NCI-H1417 (cell line): ENCODE data around the gene XYLB.
"Not testable (repeated sequence)": the region's sequence is repeated elsewhere in the genome, so short reads cannot be mapped to it uniquely, and the experiment has no call there.

Experiments used
- DNase-seq, 3 experiments: peaks; one replicate each; lab custom pipeline; 2025; lab: John Stamatoyannopoulos, UW

Gene XYLB

DNA sequence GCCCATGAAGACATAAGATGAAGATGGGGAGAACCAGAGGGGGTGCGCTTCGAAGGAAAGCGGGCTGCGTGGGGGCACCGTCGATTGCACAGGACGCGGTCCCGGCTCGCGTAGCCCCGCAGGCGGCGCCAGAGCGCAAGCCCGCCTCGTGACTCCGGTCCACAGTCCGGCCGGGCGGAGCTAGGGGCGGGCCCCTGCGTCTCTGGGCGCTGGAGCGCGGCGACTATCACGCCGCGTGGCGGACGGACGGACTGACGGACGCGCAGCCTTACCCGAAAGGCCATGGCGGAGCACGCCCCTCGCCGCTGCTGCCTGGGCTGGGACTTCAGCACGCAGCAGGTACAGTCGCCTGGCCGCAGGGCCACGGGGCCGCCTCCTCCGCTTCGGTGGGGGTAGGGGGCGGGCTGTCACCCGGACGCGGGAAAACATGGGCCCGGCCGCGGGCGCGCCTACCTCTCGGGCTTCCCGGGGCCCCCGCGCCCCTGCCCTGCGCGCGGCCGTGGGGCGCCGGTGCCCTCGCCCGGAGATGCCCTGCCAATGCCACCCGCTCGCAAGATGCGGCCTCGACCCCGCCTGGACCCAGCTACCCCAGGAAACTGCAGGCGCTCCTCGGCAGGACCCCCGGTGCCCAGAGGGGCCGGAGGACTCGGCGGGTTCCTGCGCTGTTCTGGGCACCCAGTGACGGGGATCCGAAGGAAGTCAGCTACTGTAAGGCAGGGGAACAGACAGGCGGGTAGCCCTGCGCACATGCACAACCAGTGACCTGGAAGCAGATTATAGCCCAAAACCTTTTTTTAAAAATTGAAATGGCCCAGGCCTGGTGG, at the start of gene XYLB:
Gene XYLB (plus strand): TSS at position 199 of the 824 bp plus-strand sequence. CDS start 84 bp downstream, at position 283.
- peak; percentile 56 to 79 (median 77) for DNase-seq

DNA sequence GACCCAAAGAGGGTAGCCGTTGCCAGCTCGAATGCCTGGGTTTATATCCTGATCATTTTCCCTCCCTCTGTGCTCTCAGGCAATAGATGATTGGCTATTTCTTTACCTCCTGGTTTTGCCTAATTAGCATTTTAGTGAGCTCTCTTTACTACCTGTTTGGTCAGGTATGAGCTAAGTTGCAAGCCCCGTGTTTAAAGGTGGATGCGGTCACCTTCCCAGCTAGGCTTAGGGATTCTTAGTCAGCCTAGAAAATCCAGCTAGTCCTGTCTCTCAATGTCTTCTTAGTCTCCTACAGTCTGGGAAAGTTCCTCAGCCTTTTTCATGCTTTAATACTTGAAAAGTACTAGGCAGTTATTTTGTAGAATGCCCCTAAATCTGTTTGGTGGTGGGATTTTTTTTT, 49.5 kb upstream of the XYLB start:
- not testable (repeated sequence) for DNase-seq

DNA sequence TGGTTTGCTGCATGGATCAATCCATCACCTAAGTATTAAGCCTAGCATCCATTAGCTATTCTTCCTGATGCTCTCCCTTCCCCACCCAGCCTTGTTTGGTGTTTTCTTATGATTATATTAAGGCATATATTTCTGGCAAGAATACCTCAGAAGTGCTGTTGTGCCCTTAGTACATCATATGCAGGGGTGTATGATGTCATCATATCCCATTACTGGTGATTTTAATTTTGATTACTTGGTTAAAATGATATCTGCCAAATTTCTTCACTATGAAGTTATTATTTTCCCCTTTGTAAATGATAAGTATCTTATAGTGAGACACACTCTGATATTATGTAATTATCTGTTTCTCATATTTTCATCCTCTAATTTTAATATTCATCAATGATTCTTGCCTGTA, 49.0 kb upstream of the XYLB start:
- DNase-seq = no peak

DNA sequence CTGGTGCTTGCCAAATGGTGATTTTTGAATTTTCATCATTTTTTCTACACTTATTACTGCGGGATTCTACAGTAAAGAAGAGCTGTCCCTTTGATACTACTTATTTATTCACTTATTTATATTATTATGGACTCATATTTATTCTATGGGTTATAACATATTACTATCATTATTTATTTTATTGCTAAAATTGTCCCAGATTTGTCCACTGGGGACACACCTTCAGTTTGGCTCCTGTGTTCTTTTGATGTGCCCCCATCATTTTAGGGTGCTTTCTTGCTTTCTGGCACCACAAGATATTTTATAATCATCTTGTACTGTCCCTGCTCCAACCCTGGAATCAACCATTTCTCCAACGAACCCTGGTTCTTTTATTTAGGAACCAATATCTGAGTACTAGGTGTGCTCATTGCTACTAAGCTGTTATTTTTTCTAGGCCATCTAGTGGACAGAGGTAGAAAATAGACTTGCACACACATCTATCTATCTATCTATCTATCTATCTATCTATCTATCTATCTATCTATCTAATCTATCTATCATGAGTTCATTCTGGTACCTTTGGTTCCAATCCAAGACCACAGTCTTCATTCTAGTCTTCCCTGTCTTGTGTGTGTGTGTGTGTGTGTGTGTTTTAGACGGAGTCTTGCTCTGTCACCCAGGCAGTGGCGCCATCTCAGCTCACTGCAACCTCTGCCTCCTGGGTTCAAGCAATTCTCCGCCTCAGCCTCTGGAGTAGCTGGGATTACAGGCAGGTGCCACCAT, 48.5 kb upstream of the XYLB start:
- DNase-seq = peak in 1 of 3 experiments; percentile 3

DNA sequence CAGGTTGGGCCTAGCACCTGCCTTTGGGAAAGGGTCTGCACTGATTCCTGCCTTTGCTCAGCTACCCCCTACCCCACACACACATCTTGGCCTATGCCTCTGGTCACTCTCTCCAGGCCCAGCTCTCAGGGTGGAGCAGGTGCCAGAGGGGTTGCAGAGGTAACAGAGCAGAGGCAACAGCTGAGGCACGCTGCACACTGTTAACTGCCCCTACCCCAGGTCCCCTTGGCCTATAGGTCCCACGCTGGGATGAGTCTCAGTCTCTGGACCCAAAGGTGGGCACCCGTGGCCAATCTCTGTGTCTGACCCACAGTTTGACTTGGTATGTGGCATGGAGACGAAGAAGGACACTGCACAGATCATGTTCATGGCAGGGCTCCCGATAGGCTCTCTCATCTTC, 39.6 kb upstream of the XYLB start:
- no peak for DNase-seq

DNA sequence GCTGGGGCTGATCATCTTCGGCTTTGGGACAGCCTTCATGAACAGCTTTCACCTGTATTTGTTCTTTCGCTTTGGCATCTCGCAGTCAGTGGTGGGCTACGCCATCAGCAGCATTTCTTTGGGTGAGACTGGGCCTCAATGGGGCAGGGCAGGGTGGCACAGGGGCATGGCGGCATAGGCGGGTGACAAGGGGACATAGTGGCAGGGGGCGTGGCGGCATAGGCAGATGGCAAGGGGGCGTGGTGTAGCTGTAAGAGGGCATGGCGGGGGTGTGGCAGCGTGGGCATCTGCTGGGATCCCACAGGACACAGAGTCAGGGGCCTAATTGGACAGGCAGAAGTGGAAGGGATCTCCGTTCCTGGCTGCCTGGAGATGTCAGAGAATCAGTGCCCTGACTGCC, 39.0 kb upstream of the XYLB start:
- no peak for DNase-seq

DNA sequence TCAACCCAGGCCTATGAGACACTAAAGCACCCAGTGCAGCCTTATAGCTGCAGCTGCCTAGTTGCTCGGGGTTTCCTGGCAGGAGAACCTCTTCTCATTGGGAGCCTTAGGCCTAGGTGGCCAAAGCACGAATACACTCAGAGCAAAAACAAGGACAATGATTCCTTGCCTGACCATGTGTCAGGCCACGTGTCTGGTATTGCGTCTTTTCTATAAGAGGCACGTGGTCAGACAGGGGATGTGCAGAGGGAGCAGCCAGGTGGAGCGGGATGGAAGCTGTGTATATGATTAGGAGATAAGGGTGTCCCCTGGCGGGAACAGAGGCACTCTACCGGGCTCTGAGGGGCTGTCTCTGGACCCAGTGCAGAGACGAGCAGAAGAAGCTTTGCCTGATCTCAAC, 38.1 kb upstream of the XYLB start:
- no peak for DNase-seq

DNA sequence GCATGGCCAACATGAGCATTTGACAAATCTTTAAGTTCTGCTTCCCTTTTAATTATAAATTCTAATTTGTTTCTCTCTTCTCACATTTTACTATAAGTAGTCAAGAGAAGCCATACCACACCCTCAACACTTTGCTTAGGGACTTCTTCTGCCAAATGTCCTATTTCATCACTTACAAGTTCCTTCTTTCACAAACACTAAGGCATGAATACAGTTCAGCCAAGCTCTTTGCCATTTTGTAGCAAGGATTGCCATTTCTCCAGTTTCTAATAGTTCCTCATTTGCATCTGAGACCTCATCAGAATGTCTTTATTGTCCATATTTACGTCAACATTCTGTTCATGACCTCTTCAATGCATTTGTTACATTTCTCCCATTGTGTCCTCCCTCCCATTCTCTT, 35.1 kb upstream of the XYLB start:
- no peak for DNase-seq

DNA sequence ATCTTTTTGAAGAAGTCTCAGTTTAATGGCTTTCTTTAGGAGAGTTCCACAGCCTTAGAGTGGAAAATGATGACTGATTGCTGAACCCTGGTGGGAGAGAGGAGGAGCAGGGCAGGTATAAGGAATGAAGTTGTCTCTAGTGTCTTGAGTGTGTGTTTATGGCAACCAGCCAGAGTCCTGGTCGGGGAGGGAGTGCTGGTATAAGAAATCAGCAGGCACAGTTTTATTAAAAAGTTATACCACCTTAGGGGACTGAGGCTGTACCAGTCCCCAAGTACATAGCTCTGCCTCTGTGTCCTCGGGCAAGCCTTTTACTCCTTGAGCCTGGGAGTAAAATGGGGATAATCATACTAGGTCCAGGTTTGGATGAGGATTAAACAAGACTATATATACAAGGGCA, 34.6 kb upstream of the XYLB start:
- no peak for DNase-seq

DNA sequence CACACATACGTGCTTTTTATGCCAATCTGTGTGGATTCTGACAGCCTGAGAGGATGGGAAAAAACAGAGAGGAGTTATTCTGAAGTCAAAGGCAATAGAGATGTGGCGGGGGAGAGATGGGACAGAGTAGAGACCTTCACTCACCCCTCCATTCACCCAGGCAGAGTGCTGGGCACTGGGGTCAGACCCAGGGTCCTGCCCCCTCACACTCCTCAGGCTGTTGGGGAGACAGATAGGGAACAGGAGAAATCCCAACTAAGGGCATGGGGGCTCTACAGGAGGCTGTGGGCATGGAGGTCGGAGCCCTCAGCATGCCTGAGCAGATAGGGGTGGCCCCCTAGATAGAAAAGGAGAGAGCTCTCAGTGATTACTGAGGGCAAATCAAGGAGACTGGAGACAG, 34.2 kb upstream of the XYLB start:
- DNase-seq = no peak

DNA sequence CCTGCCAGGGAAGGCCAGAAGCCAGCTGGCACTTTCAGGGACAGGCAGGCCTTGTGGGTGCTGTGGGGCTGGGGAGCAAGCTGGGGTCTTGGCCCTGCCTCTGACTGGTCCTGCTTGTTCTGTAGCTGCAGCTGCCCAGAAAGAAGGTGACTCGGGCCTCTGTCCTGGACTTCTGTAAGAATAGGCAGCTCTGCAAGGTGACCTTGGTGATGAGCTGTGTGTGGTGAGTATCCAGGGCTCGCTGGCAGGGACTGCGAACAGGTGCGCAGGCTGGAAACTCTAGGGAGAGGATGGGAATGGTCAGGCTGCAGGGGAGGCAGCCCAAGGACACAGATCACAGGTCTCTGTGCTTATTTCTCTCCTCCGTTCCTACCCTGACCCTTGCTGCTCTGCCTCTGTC, 33.3 kb upstream of the XYLB start:
- no peak for DNase-seq

DNA sequence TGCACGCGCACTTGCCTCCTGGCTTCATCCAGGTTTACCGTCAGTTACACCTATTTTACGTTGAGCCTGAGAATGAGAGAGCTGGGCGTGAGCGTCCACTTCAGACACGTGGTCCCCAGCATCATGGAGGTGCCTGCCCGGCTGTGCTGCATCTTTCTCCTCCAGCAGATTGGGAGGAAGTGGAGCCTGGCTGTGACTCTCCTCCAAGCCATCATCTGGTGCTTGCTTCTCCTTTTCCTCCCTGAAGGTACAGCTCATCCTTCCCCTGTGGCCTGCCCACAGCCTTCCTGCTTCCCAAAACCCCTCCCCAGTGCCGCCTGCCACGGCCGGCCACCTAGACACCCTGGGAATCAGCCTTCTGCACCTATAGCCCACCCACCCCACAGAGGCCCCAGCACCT, 32.9 kb upstream of the XYLB start:
- DNase-seq = no peak

DNA sequence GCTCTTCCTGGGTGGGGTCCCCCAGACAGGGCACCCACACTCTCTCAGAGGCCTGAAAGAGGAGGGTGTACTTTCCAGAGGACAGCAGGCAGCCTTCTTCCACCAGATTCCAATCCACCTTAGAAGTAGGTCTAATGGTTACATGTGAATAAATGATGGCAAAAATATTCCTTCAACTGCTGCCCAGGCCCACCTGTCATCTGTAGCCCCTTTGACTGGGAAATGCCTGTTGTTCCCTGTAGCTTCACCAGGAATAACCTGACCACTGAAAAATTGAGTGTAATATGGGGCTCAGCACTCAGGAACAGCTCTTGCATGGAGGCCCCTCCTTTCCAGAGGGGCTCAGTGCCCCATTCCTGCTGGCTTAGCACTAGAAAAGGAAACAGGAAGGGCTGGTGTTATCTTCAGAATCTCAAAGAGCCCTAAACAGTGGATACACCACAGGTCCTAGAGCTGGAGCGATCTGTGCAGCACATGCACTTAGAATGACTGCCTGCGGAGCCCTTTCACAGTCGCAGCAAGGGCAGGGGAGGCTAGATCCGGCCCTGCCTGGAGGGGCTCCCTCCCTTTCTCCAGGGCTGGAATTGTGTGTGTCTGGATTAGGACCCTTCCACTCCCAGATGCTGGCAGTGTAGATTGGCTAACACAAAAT, 32.3 kb upstream of the XYLB start:
- DNase-seq = no peak

DNA sequence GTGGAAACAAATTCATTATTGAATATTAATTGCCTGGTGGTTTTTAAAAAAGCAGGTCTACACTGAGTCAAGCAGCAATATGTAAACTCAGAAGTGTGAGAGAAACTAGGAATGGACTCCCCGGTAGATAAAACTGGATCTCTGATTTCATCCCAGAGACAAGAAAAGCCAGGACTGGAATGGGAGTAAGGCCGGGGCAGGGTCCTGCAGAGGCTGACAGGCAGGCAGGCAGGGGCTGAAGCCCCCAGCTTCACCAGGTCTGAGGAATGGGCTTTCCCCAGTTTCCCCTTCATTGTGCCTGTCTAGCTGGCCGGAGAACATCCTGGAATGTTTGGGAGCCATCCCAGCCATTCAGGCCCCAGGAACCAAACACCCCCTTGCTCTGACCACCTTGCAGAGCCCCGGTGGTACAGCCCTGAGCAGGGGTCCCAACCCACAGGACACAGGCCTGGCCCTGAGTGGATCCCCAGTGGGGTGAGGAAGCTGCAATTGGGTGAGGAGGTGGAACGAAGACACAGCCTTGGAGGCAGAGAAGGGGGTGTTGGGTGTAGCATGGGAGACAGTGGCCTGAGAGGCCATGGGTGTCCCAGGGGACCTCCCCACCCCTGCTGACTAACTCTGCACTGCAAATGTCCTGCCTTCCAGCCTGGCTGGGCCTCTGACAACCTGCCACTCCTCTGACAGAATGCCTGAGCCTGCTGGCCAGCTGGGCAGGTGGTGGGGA, 31.7 kb upstream of the XYLB start:
- no peak for DNase-seq

DNA sequence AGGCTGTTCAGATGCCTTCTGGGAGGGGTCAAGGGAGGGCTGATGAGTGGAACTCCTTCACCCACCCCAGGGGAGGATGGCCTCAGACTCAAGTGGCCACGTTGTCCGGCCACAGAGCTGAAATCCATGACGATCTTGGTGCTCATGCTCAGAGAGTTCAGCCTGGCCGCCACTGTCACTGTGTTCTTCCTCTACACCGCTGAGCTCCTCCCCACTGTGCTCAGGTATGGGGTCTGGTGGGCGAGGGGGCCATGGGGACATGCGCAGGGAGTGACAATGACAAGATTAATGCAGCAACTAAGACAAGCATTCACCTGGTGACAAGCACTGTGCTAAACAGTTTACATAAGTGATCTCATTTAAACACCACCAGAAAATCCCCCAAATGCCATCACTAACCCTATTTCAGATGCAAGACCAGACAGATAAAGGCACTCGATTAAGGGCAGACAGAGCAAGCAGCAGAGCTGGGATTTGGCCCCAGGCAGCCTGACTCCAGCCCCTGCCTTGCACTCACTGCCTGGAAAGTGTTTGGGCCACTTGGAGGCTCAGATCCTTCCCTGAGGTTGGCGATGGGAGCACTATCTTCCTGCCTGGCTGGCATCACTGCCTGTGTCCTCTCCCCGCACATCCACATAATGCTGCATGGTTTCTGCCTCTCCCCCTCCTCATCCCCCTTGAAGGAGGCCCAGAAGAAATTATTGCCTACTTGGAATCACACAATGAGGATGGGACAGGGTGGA, 30.9 kb upstream of the XYLB start:
- DNase-seq = no peak

DNA sequence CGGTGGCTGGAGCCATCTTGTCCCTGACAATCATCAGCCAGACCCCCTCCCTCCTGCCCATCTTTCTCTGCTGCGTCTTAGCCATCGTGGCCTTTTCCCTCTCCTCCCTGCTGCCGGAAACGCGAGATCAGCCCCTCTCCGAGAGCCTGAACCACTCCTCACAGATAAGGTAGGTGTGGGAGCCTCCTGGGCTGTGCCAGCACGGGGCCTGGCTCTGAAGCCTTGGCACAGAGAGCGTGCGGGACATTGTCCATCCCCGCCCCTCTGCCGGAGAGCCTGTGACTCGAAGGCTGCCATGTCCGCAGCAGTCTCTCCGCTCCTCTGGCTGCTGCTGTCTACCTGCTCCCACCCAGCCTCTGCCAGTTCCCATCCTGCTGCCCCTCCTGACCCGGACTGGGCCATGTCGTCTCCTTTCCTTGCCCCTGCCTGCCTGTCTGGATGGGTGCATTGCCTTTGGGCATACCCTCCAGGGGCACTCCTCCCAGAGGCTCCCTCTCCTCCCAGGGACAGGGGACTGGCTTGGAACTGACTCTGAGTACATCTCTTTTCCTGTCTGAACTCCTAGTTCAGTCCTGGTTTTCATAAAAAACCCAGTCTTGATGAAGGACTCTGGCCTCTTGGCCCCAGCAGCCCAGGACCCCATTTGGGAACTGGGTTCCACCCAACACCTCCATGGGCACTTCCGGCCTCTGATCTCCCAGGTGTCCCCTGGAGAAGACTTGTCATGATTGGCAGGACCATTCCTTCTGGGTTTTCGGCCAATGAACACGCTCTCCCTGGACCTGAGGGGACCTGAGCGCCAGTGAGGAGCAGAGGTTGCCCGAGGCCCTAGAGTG, 30.0 kb upstream of the XYLB start:
- no peak for DNase-seq

DNA sequence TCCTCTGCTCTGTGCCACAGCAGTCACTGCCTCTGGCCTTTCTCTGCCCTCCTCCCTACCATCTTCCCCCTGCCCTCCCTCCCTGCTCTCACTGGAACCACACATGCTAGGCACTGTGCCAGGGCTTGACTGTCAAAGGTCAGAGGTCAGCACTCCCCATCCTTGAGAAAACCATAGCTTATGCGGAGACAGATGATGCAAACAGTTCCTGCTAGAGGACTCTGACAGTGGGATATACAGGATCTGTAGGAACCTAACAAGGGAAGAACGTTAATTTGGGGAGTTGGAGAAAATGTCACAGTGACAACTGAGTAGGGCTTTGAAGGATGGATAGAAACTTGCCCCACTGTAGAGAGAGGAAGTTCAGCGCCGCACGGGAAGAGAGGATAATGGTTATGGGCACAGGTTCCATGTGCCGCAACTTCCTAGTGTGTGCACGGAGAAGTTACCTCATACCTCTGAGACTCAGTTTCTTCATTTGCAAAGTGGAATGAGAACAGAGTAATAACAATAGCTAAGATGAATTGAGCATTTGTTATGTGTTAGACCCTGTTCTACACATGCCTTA, 29.3 kb upstream of the XYLB start:
- DNase-seq = no peak

DNA sequence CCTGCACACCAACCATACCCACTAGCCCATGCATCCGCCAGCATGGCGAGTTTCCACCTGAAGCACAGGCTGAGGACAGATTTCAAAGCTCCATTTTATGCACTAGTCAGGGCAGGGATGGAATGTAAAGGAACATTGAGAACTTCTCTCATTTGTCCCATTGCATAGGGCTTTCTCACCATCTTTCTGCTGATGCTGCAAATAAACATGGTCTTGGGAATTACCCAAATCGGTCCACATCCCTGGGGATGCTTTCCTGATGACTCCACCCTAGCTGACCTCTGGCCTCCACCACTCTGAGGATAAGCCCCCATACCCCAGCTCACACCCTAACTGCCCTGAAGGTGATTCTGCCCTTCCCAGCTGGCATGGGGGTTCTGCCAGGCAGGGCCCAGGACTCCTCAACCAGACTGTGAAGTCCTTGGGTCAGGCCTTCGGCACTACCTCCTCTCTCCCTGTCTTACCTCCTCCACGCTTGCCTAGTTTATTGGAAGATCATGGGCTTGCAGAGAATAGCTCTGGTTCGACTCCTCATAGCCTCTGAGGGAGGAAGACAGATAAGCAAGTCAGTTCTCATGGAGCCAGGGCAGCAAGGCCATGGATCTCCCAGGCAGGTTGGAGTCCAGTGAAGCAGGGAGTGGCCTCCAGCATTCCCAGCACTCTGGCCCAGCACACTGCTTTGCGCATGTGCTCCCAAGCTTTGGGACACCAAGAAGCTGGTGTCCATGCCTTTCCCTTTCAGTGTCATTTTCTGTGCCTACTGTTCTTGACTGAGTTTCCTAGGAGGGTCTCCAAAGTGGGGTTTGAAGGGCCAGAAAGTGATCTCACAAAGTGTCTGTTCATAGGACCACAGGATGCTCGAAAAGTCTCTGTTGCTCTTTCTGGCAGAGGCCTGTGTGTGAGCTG, 27.6 kb upstream of the XYLB start:
- DNase-seq = no peak

DNA sequence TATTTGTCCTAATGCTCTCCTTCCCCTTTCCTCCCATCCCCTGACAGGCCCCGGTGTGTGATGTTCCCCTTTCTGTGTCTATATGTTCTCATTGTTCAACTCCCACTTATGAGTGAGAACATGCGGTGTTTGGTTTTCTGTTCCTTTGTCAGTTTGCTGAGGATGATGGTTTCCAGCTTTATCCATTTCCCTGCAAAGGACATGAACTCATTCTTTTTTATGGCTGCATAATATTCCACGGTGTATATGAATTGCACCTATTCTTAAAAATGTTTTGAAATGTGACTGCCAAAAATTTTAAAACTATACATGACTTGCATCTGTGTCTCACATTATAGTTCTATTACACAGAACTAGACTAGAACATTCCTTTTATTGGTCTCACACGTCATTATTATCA, 25.9 kb upstream of the XYLB start:
- not testable (repeated sequence) for DNase-seq
